ENCODE data around the gene G2E3. TPM values are rescaled to one million over a fixed set of nuclear protein-coding genes. Genes with fewer than 3 reads are reported as not detected.
"Not testable (repeated sequence)": the region's sequence is repeated elsewhere in the genome, so short reads cannot be mapped to it uniquely, and the experiment has no call there.

The G2E3 gene
- total RNA-seq (2014; rRNA removed; shearing (Covaris generic)), result 0.02 and 0.38 TPM in 2 replicates

GRCh38 chr14:30558675-30559555 lies at the start of gene G2E3:
Gene G2E3 (plus strand): TSS chr14:30559158. CDS start chr14:30581080, 21,922 bp downstream.
- Histone ChIP-seq H3K27ac (no peak within 1 kb of the TSS), H3K9me3 (replicated peaks) (no peaks in the 10 kb centered on the region; the same call in 1 of the 2 replicates), H3K27me3 (no peaks in the 10 kb centered on the region), H3K4me1 (peaks cover 13% of the 10 kb centered on the region), H3K4me3 (no peak within 1 kb of the TSS), H3K36me3 (no peaks in the 10 kb centered on the region)
- no peak for DNase-seq

- Histone ChIP-seq H3K27me3 (no peaks in the 10 kb centered on the region), H3K27ac (no peak overlapping the region), H3K4me3 (no peak overlapping the region), H3K9me3 (replicated peaks) (no peaks in the 10 kb centered on the region), H3K4me1 (no peaks in the 10 kb centered on the region), H3K36me3 (no peaks in the 10 kb centered on the region)
- DNase-seq, result no peak
Observed at GRCh38 chr14:30517737-30518136, 41.2 kb upstream of the G2E3 start.

- no peaks in the 10 kb centered on the region for H3K4me1 ChIP-seq
- H3K27me3 ChIP-seq, result no peaks in the 10 kb centered on the region
- H3K27ac ChIP-seq, result no peak overlapping the region
- no peaks in the 10 kb centered on the region for H3K9me3 ChIP-seq (replicated peaks)
- DNase-seq, result peak in 1 of 2 experiments; percentile 28
- H3K4me3 ChIP-seq, result no peak overlapping the region
- no peaks in the 10 kb centered on the region for H3K36me3 ChIP-seq
Observed at GRCh38 chr14:30518867-30519560, 39.9 kb upstream of the G2E3 start.

GRCh38 chr14:30519961-30520360 lies 39.0 kb upstream of the G2E3 start:
- H3K27ac ChIP-seq, result no peak overlapping the region
- no peaks in the 10 kb centered on the region for H3K36me3 ChIP-seq
- no peaks in the 10 kb centered on the region for H3K27me3 ChIP-seq
- no peaks in the 10 kb centered on the region for H3K4me1 ChIP-seq
- no peak for DNase-seq
- no peaks in the 10 kb centered on the region for H3K9me3 ChIP-seq (replicated peaks)
- no peak overlapping the region for H3K4me3 ChIP-seq

- Histone ChIP-seq H3K4me3 (no peak overlapping the region), H3K27me3 (no peaks in the 10 kb centered on the region), H3K36me3 (no peaks in the 10 kb centered on the region), H3K4me1 (no peaks in the 10 kb centered on the region), H3K27ac (no peak overlapping the region), H3K9me3 (replicated peaks) (no peaks in the 10 kb centered on the region)
- no peak for DNase-seq
Observed at GRCh38 chr14:30520536-30520935, 38.4 kb upstream of the G2E3 start.

GRCh38 chr14:30521899-30522736 lies 36.8 kb upstream of the G2E3 start:
- Histone ChIP-seq H3K36me3 (no peaks in the 10 kb centered on the region), H3K4me1 (no peaks in the 10 kb centered on the region), H3K27ac (no peak overlapping the region), H3K4me3 (no peak overlapping the region), H3K27me3 (no peaks in the 10 kb centered on the region), H3K9me3 (replicated peaks) (no peaks in the 10 kb centered on the region)
- peak in 1 of 2 experiments; percentile 66 for DNase-seq

- H3K36me3 ChIP-seq, result no peaks in the 10 kb centered on the region
- no peak overlapping the region for H3K4me3 ChIP-seq
- no peaks in the 10 kb centered on the region for H3K9me3 ChIP-seq (replicated peaks)
- H3K27ac ChIP-seq, result no peak overlapping the region
- no peaks in the 10 kb centered on the region for H3K27me3 ChIP-seq
- H3K4me1 ChIP-seq, result no peaks in the 10 kb centered on the region
- peak; percentile 8 to 38 for DNase-seq
Observed at GRCh38 chr14:30525833-30526232, 33.1 kb upstream of the G2E3 start.

GRCh38 chr14:30527196-30527595 lies 31.8 kb upstream of the G2E3 start:
- H3K9me3 ChIP-seq (replicated peaks), result no peaks in the 10 kb centered on the region
- H3K36me3 ChIP-seq, result no peaks in the 10 kb centered on the region
- DNase-seq, result no peak
- no peaks in the 10 kb centered on the region for H3K27me3 ChIP-seq
- no peaks in the 10 kb centered on the region for H3K4me1 ChIP-seq
- H3K4me3 ChIP-seq, result no peak overlapping the region
- no peak overlapping the region for H3K27ac ChIP-seq

GRCh38 chr14:30528119-30528518 lies 30.8 kb upstream of the G2E3 start:
- Histone ChIP-seq H3K4me1 (no peaks in the 10 kb centered on the region), H3K4me3 (no peak overlapping the region), H3K27me3 (no peaks in the 10 kb centered on the region), H3K9me3 (replicated peaks) (no peaks in the 10 kb centered on the region), H3K36me3 (no peaks in the 10 kb centered on the region), H3K27ac (no peak overlapping the region)
- DNase-seq, result peak; percentile 15 to 37

GRCh38 chr14:30528778-30529642 lies 29.9 kb upstream of the G2E3 start:
- Histone ChIP-seq H3K9me3 (replicated peaks) (no peaks in the 10 kb centered on the region), H3K27me3 (no peaks in the 10 kb centered on the region), H3K4me3 (no peak overlapping the region), H3K27ac (no peak overlapping the region), H3K4me1 (no peaks in the 10 kb centered on the region), H3K36me3 (no peaks in the 10 kb centered on the region)
- DNase-seq, result no peak

- Histone ChIP-seq H3K27ac (no peak overlapping the region), H3K9me3 (replicated peaks) (no peaks in the 10 kb centered on the region), H3K4me3 (no peak overlapping the region), H3K4me1 (no peaks in the 10 kb centered on the region), H3K27me3 (no peaks in the 10 kb centered on the region), H3K36me3 (no peaks in the 10 kb centered on the region)
- DNase-seq, result no peak
Observed at GRCh38 chr14:30532264-30532663, 26.7 kb upstream of the G2E3 start.

- H3K9me3 ChIP-seq (replicated peaks), result no peaks in the 10 kb centered on the region
- no peaks in the 10 kb centered on the region for H3K36me3 ChIP-seq
- H3K4me3 ChIP-seq, result no peak overlapping the region
- H3K27ac ChIP-seq, result no peak overlapping the region
- H3K4me1 ChIP-seq, result no peaks in the 10 kb centered on the region
- H3K27me3 ChIP-seq, result no peaks in the 10 kb centered on the region
- DNase-seq, result no peak
Observed at GRCh38 chr14:30533126-30533525, 25.8 kb upstream of the G2E3 start.

GRCh38 chr14:30541318-30541717 lies 17.6 kb upstream of the G2E3 start:
- Histone ChIP-seq H3K4me1 (no peaks in the 10 kb centered on the region), H3K27ac (no peak overlapping the region), H3K36me3 (no peaks in the 10 kb centered on the region), H3K9me3 (replicated peaks) (no peaks in the 10 kb centered on the region), H3K4me3 (no peak overlapping the region), H3K27me3 (0 out of 2 replicates have a peak, but pooled peaks cover 10% of the 10 kb centered on the region)
- DNase-seq, result no peak

GRCh38 chr14:30546735-30547134 lies 12.2 kb upstream of the G2E3 start:
- H3K27me3 ChIP-seq; H3K4me1 ChIP-seq; H3K4me3 ChIP-seq; H3K36me3 ChIP-seq; H3K27ac ChIP-seq; H3K9me3 ChIP-seq (replicated peaks); DNase-seq: not testable (repeated sequence)

Measured in SJCRH30 (cell line).